Heart left ventricle (tissue), 16 donors: ENCODE measurements around the gene NCS1. TPM values are rescaled to one million over a fixed set of nuclear protein-coding genes. Genes with fewer than 3 reads are reported as not detected.
A peak's percentile ranks its signal among the peaks of the same experiment; 100 is the strongest.

Experiments used
- ATAC-seq, 4 donors: fragments of 200-7000 bp; cut with Tn5 transposase; one replicate each; pipeline ENCODE4 v1.9.1; 2020 to 2022; ENCODE audit warnings: moderate library complexity in 4 of 4, mild to moderate bottlenecking in 3 of 4, moderate number of reproducible peaks in 1 of 4
- DNase-seq, 5 donors: peaks; one replicate each; pipeline ENCODE4 v3.0.0-alpha.2; 2020
- H3K27ac ChIP-seq, 12 donors: fragments of 200-600 bp; sonication (generic) in 4 of 12; one replicate each; pipeline versions ENCODE4 v1.5.0 to v1.8.0; 2016 to 2022; ENCODE audit warnings: mild to moderate bottlenecking in 2 of 12
- H3K27me3 ChIP-seq, 9 donors: fragments of 200-600 bp; sonication (generic) in 2 of 9; one replicate each; pipeline versions ENCODE4 v1.5.1 to v1.8.0; 2016 to 2022; ENCODE audit warnings: mild to moderate bottlenecking in 3 of 9
- H3K36me3 ChIP-seq, 9 donors: fragments of 200-600 bp; sonication (generic) in 2 of 9; one replicate each; pipeline versions ENCODE4 v1.5.0 to v1.8.0; 2018 to 2022; ENCODE audit warnings: mild to moderate bottlenecking in 2 of 9
- H3K4me1 ChIP-seq, 12 donors: fragments of 200-600 bp; sonication (generic) in 4 of 12; one replicate each; pipeline versions ENCODE4 v1.5.0 to v1.8.0; 2016 to 2022; ENCODE audit warnings: mild to moderate bottlenecking in 3 of 12
- H3K4me3 ChIP-seq, 12 donors: fragments of 200-600 bp; sonication (generic) in 4 of 12; one replicate each; pipeline versions ENCODE4 v1.5.0 to v1.8.0; 2017 to 2022; ENCODE audit warnings: mild to moderate bottlenecking in 9 of 12, moderate library complexity in 4 of 12
- H3K9me3 ChIP-seq, 12 donors: fragments of 200-600 bp; sonication (generic) in 4 of 12; one replicate each; pipeline versions ENCODE4 v1.5.0 to v1.8.0; 2016 to 2022; ENCODE audit warnings: mild to moderate bottlenecking in 1 of 12
- POLR2A ChIP-seq, 2 donors: fragments of 450-650 bp; IDR thresholded peaks; one replicate each; pipeline ENCODE4 v1.6.1; 2017; ENCODE audit warnings: antibody characterized with exemption in 2 of 2, mild to moderate bottlenecking in 2 of 2, moderate library complexity in 2 of 2
- WGBS, 4 donors: extraction: QIAGEN DNeasy Blood & Tissue Kit in 2 of 4; methylation state at CpG; one replicate each; pipeline versions ENCODE4 v1.1.5 to v1.1.7; 2013 to 2018; 5-methylcytosine and 5-hydroxymethylcytosine counted together
- intact Hi-C, 10 donors: fragments of 100-400 bp; cut with DNase I; formaldehyde crosslinking; loops; one replicate each; pipeline versions ENCODE4 v1.11.1 to v1.14.2; 2022
- polyA plus RNA-seq, 2 donors: library from polyadenylated mRNA; stranded (reverse); fragments of 200-250 nt; gene quantifications; one replicate each; pipeline ENCODE4 v1.2.3, GENCODE V29; 2013
- total RNA-seq, 9 donors: library from RNA; depleted of rRNA in 2 of 9; stranded (reverse); fragments of >200 nt in 2 of 9; fragmentation: NEBNext Ultra II Directional in 3 of 9; extraction: Animal tissue kit (Norgen Biotek cat#: 25700) in 3 of 9; gene quantifications; one replicate each; pipeline versions ENCODE4 v1.1.0 to v1.2.4, GENCODE V29; 2016 to 2023
- TF ChIP-seq, protein P1 (sequence below), 12 donors: fragments of 200-600 bp; sonication (generic) in 4 of 12; IDR thresholded peaks; one replicate each; pipeline versions ENCODE4 v1.5.0 to v1.8.0; 2018 to 2022; ENCODE audit warnings: antibody characterized with exemption in 12 of 12, mild to moderate bottlenecking in 5 of 12
- donor health status: ischemic (EF 13 %, LVEDD 7.1; RV severe dilation, severe dysfunction).
- donor health status: healthy with polysubstance abuse.
- donor health status: DM: no; HTN: yes; CAD: no.
- donor health status: DM: no; HTN: no; CAD: no.
- donor health status: ischemic (EF 25% LVEDD 6.9; RV normal size, moderate dysfunction).
- donor health status: ischemic (EF 25% LVEDD 5.7; RV mildly dilated, moderate dysfunction).
- donor health status: healthy.
- donor health status: DM: yes; HTN: yes; CAD: no.
- donor health status: ischemic (EF 35%, LVEDD 5.7; RV mildly dilated, moderate dysfunction).
- donor health status: nonischemic (EF 11% LVEDD 7.7; RV severe dilation, severe dysfunction).
- donor health status: DM: yes; HTN: yes; CAD: no.
- donor health status: PGD.
- donor health status: ischemic (EF 29% LVEDD 5.4; RV normal size, mild dysfunction).
- donor health status: nonischemic (EF 23%, LVEDD 6.1; RV moderate dilation, normal function).

The NCS1 gene
- total and polyA plus RNA-seq, 11 donors: 2.3 to 15.9 (median 9.4) TPM

DNA sequence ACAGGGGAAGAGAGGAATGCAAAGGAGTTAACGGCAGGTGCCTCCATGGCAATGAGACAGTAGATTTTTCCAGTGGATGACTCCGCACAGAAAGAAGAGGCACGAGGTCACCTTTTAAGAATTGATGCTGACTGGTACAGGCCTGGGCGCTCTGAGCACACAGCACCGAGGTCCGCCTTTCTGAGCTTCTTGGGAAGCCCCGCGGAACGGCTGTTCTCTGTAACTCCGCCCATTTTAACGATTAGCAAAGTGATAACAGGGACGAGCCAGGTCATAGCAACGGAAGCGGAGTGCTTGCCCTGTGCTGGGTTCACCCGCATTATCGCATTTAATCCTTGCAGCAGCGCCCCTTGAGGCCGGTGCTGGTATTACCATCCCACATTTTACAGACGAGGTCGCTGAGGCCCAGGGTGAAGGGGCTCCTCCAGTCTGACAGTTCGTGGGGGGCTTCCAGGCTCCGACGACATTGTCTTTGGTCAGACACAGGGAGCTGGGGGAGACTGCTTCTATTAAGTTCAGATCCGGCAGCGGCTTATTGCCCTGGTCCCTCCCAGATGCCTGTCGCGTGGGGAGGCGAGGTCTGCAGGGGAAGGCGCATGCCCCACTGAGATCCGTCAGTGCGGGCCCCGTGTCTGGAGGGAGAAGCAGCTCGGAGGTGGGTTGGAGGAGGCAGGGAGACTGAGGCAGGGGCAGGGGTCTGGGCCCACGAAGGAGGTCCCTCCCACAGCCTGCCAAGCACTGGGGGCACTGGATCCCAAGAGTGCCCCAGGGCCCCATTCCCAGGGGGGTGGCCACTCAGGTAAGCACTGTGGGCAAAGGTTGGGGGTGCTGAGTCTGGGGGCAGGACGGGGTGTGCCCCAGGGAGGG is 71.0 kb downstream of the NCS1 start:
- peak; percentile 50 to 81 (median 60) for DNase-seq
- Histone ChIP-seq H3K27me3 (no peaks in the 10 kb centered on the region), H3K27ac (no peak overlapping the region), H3K36me3 (no peaks in the 10 kb centered on the region), H3K4me3 (peak overlapping the region in 2 of 12 donors; percentile 18 to 35), H3K9me3 (no peaks in the 10 kb centered on the region), H3K4me1 (peaks cover 0 to 9% (median 3%) of the 10 kb centered on the region in 12 donors)
- intact Hi-C loops: loop anchor here in 2 of 10 donors (5.0 kb wide), 2 partner anchors 99 to 361 kb away; no protein-coding TSS in a partner anchor
- ATAC-seq: peak; percentile 63 to 72 (median 70)
- TF ChIP-seq, protein P1, sequence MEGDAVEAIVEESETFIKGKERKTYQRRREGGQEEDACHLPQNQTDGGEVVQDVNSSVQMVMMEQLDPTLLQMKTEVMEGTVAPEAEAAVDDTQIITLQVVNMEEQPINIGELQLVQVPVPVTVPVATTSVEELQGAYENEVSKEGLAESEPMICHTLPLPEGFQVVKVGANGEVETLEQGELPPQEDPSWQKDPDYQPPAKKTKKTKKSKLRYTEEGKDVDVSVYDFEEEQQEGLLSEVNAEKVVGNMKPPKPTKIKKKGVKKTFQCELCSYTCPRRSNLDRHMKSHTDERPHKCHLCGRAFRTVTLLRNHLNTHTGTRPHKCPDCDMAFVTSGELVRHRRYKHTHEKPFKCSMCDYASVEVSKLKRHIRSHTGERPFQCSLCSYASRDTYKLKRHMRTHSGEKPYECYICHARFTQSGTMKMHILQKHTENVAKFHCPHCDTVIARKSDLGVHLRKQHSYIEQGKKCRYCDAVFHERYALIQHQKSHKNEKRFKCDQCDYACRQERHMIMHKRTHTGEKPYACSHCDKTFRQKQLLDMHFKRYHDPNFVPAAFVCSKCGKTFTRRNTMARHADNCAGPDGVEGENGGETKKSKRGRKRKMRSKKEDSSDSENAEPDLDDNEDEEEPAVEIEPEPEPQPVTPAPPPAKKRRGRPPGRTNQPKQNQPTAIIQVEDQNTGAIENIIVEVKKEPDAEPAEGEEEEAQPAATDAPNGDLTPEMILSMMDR (IDR thresholded peaks at IDR 0.05): peak; percentile 83 to 97 (median 92)
- TF ChIP-seq POLR2A (IDR thresholded peaks at IDR 0.05): no peak
- 24 to 26% (median 25%) methylated on average over 32 to 35 of the region's 35 CpGs for WGBS, 4 donors

DNA sequence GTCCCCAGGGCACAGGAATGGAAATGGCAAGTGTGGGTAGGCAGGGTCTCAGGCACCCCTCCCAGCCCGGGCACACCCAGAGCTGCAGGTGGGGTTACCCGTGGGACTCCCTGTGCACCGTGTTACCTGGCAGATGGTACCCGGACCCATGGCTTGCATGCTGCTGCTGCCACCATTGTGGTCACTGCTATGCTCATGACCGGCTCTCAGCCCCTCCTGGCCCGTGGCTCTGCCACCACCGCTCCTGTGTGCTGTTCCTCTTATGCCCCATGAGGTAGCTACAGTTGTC is 71.6 kb downstream of the NCS1 start:
- Histone ChIP-seq H3K4me1 (peaks cover 0 to 9% (median 3%) of the 10 kb centered on the region in 12 donors), H3K4me3 (no peak overlapping the region), H3K27me3 (no peaks in the 10 kb centered on the region), H3K27ac (no peak overlapping the region), H3K9me3 (no peaks in the 10 kb centered on the region), H3K36me3 (no peaks in the 10 kb centered on the region)
- intact Hi-C loops: loop anchor here in 2 of 10 donors (5.0 kb wide), 2 partner anchors 98 to 362 kb away; no protein-coding TSS in a partner anchor
- TF ChIP-seq, protein P1 (IDR thresholded peaks at IDR 0.05): no peak
- no peak for TF ChIP-seq POLR2A (IDR thresholded peaks at IDR 0.05)
- WGBS, 4 donors: 84 to 93% (median 88%) methylated on average over 6 to 7 of the region's 7 CpGs
- no peak for DNase-seq
- ATAC-seq: no peak

DNA sequence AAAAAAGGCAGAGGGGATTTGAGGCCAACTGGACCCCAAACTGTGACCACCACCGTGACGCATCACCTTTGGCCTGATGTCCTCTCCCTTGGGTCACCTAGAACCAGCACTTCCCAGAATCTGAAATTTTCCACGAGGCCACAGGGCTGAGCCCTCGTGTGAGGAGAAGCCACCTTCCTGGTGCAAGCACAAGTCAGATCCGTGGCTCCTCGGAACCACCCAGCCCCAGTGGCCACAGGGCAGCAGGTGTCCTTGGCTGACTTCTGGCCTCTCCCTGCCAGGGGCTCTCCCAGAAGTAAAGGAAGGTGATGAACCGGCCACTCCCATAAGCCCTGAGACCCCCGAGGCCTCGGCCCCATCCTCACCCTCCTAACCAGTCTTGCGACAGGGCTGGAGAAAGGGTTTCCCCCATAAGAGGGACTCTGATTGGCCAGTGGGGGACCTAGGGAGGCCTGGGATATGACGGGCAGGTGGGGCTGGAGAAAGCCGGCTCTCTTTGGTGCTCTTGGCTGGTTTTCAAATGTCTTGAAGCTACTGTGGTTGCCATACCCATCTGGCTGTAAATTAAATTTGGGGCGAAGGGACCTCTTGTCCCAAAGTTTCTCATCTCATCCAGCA is 72.5 kb downstream of the NCS1 start:
- Histone ChIP-seq H3K36me3 (no peaks in the 10 kb centered on the region), H3K4me3 (no peak overlapping the region), H3K4me1 (peaks cover 0 to 9% (median 3%) of the 10 kb centered on the region in 12 donors), H3K27me3 (no peaks in the 10 kb centered on the region), H3K9me3 (no peaks in the 10 kb centered on the region), H3K27ac (no peak overlapping the region)
- intact Hi-C loops: loop anchor here in 3 of 10 donors (5.0 kb wide), 3 partner anchors 88 to 362 kb away; no protein-coding TSS in a partner anchor
- DNase-seq: no peak
- WGBS, 4 donors: 80 to 93% (median 91%) methylated on average over 12 to 13 of the region's 13 CpGs
- ATAC-seq: no peak
- TF ChIP-seq POLR2A (IDR thresholded peaks at IDR 0.05): no peak
- TF ChIP-seq, protein P1 (IDR thresholded peaks at IDR 0.05): no peak

DNA sequence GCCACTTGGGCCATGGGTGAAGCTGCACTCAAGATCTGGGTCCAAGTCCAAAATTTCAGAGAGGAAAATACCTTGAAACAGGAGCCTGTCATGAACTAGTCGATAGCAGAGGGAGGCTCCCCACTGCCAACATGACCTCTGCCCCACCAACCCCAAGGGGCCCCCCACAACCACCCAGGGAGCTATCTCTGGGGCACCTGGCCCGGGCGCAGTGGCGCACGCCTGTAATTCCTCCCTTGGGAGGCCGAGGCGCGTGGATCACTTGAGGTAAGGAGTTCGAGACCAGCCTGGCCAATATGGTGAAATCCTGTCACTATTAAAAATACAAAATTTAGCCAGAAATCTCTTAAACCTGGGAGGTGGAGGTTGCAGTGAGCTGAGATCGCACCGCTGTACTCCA is 73.3 kb downstream of the NCS1 start:
- Histone ChIP-seq H3K4me3 (no peak overlapping the region), H3K27ac (no peak overlapping the region), H3K9me3 (peaks cover 0 to under 1% (median 0%) of the 10 kb centered on the region in 12 donors), H3K27me3 (no peaks in the 10 kb centered on the region), H3K36me3 (no peaks in the 10 kb centered on the region), H3K4me1 (peaks cover 0 to 9% (median 3%) of the 10 kb centered on the region in 12 donors)
- WGBS, 4 donors: 94 to 97% (median 95%) methylated on average over 10 to 11 of the region's 11 CpGs
- no peak for ATAC-seq
- DNase-seq: no peak
- TF ChIP-seq, protein P1 (IDR thresholded peaks at IDR 0.05): no peak
- TF ChIP-seq POLR2A (IDR thresholded peaks at IDR 0.05): no peak
- intact Hi-C loops: loop anchor here in 1 of 10 donors (5.0 kb wide), 1 partner anchor 87 kb away; no protein-coding TSS in a partner anchor
